Hindlimb muscle (tissue), 1 donor: Measurements from ENCODE around the gene CTSA. TPM values are rescaled to one million over a fixed set of nuclear protein-coding genes. Genes with fewer than 3 reads are reported as not detected.

Experiments used
- DNase-seq: peaks from one replicate; pipeline ENCODE4 v3.0.0-alpha.2; 2013
- polyA plus RNA-seq: library from polyadenylated mRNA; unstranded; fragments of 120-200 nt; gene quantifications from one replicate; pipeline ENCODE4 v1.2.1, GENCODE V29; 2013; ENCODE audit not compliant: insufficient read length

CTSA gene
- polyA plus RNA-seq, result 68.0 TPM

- peak; percentile 94 for DNase-seq
Observed at GRCh38 chr20:45890985-45891983, at the start of gene CTSA, which contains the start of gene NEURL2. Gene CTSA, plus strand, starts transcription at chr20:45891335. Its CDS starts 234 bp downstream, at chr20:45891569. Gene NEURL2, minus strand, starts transcription at chr20:45891208. Its CDS starts 217 bp downstream, at chr20:45890991.

DNA sequence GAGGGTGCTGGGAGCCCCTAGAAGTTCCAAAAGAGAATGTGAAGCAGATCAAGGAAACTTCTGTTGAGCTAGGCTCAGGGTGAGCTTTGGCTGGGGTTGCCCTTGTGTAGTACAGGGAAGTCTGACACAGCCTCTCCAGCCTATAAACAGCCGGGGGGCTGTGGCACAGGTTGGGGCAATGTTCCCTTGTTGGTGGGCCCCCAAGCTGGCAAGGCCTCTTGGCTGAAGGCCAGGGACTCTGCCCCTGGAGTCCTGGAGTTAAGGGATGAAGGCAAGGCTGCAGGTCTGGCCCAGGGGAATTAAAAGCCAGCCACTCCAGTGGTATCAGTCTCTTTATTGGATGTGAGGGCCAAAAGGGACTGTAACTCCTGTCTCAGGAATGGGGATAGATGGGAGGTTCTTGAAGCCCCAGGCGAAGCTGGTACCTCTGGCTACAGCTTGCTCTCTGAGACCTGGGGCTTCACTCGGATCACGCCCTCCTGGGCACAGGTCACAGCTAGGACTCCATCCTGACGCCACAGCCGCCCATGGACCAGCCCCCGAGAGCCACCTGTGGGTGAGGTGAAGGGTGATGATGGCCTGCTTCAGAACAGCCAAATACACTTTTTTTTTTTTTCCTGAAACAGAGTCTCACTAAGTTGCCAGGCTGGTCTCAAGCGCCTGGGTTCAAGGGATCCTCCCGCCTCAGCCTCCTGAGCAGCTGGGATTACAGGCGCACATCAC lies 49.6 kb upstream of the CTSA start:
- no peak for DNase-seq

- DNase-seq, result no peak
Observed at GRCh38 chr20:45842169-45842812, 48.8 kb upstream of the CTSA start.

GRCh38 chr20:45843506-45843905 lies 47.6 kb upstream of the CTSA start:
- DNase-seq, result no peak

- DNase-seq, result no peak
Observed at GRCh38 chr20:45845452-45845851, 45.7 kb upstream of the CTSA start.

GRCh38 chr20:45848421-45848820 lies 42.7 kb upstream of the CTSA start:
- DNase-seq, result no peak

DNA sequence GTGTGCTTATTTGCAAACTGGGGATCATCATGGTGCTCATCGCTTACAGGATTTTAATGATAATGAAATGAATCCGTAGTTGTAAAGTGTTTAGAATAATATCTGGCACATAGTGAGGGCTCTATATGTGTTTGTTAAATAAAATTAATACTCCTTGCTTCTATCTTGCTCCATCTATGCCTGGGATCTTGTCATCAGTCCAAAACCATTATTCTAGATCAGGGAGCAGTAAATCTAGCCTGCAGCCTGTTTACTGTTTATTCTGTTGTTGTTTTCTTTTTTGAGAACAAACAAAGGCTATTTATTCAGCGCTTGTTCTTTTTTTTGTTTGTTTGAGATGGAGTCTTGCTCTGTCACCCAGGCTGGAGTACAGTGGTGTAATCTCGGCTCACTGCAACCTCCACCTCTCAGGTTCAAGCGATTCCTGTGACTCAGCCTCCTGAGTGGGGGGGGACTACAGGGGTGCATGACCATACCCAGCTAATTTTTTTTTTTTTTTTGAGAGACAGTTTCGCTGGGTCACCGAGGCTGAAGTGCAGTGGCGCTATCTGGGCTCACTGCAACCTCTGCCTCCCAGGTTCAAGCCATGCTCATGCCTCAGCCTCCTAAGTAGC lies 42.1 kb upstream of the CTSA start:
- no peak for DNase-seq

DNA sequence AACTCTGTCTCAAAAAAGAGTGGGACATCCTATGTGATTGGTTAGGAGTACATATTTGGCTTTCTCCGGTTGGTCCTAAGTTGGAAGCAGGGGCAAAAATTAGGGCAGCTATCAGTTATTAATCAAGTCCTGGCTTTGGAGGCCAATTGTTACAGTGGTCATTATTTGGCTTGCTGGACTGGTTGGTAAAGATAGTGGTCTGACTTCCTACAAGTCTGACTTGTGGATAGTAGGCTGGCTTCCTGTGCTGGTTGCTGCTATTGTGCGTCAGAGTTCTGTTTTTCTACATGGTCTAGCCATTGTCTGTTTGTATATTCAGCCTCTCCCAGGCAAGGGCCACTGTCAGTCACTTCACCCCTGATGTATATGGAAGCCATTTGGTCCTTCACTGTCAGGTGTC lies 40.9 kb upstream of the CTSA start:
- DNase-seq, result no peak

DNA sequence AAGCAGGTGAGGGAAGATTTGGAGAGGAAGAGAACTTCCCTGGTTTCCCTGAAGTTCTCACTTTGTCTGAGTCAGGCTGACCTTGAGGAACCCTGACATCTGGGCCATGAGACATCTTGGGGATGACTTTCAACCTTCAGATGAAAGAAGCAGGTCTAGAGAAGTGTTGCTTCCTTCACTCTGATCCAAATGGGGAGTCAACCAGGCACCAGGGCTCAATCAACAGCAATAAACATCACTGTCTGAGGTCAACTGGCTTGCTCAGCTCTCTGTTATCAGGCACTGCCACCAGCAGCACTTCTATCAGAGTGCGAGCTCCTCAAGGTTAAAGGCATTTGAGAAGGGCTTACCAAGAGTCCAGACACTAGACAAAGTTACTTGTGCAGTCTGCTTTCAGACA lies 40.2 kb upstream of the CTSA start:
- DNase-seq, result no peak

DNA sequence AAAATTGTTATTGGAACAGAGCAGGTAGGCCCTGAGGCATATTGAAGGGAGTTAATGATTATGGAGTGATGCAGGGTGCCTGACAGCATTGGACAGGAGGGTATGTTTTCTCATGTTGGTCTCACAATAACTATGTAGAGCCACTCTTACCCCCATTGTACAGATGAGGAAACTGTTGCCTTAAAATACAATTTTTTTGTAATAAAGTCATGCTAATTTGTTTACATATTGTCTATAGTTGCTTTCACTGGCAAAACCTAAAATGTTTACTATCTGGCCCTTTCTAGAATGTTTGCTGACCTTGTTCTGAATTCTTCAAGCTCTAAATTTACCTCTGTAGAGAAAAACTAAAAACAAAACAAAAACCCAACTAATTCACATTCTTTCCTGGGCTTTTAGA lies 39.6 kb upstream of the CTSA start:
- DNase-seq, result no peak

DNA sequence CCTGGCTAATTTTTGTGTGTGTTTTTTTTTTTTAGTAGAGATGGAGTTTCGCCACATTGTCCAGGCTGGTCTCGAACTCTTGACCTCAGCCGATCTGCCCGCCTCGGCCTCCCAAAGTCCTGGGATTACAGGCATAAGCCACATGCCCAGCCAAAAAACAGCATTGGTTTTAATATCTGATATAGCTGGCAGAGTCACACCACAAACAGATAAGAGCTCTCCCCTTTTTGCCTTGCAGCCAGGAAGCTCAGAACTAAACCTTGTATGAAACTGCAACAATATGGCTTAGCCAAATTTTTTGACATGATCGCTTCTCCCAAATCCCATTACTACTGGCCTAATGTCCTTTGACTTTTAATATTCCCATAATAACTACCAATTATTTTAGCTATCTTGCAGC lies 38.8 kb upstream of the CTSA start:
- no peak for DNase-seq

GRCh38 chr20:45853484-45853883 lies 37.7 kb upstream of the CTSA start:
- no peak for DNase-seq

DNA sequence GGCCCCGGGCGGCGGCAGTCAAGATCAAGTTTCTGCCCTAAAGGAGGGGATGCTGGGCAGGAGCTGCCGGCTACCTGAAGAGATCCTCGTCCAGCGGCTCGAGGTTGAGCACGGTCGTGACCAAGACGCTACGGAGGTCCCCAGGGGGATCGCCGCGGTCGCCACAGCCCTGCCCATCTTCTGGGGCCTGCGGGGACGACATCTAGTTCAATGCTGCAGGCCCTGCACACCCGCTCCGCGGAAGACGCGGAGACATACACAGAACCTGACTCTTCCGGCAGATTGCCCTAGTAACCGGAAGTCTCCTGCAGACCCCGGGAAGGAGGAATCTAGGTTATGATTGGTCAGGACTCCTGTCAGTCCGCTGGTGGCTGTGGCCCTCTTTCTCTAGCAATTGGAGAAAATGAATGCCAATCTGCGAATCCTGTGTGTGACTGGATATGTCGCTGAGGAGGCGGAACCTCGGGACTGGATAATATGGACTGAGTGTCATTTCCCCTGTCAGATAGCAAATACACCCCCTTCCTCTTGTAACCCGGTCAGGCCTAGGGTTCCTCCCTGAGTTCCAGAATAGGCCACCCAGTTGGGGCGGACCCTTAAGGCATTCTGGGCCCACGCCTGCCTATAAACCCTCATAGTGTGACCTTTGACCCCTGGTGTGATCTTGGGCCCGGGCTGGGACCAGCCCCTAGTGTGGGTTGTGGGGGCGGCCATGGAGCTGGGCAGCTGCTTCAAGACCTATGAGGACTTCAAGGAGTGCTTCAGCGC lies 33.8 kb upstream of the CTSA start, which contains the start of the genes ACOT8 and ZSWIM3:
TSS of gene ACOT8 (minus strand) at position 279 of the 768 bp plus-strand sequence. CDS start at position 202, 77 bp downstream.
TSS of gene ZSWIM3 (plus strand) at position 501 of the 768 bp plus-strand sequence. CDS start at position 713, 212 bp downstream.
- peak; percentile 100 for DNase-seq

GRCh38 chr20:45857882-45858216 lies 33.3 kb upstream of the CTSA start:
- DNase-seq, result no peak

GRCh38 chr20:45859916-45860315 lies 31.2 kb upstream of the CTSA start:
- no peak for DNase-seq

DNA sequence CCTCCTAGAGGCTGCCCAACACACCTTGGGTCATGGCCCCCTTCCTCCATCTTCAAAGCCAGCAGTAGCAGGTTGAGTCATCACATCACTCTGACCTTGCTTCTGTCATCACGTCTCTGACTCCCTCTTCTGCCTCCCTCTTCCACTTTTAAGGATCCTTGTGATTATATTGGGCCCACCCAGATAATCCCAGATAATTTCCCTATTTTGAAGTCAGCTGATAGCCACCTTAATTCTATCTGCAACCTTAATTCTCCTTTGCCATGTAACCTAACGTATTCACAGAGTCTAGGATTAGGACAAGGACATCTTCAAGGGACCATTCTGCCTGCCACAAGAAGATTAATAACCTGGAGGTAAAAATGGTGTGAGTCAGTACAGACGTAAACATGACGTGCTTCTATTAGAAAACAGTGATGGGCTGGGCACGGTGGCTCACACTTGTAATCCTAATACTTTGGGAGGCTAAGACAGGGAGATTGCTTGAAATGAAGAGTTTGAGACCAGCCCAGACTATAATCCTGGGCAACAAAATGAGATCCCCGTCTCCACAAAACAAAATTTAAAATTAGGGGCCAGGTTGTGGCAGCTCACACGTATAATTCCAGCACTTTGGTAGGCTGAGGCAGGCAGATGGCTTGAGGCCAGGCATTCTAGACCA lies 30.4 kb upstream of the CTSA start:
- DNase-seq, result no peak

DNA sequence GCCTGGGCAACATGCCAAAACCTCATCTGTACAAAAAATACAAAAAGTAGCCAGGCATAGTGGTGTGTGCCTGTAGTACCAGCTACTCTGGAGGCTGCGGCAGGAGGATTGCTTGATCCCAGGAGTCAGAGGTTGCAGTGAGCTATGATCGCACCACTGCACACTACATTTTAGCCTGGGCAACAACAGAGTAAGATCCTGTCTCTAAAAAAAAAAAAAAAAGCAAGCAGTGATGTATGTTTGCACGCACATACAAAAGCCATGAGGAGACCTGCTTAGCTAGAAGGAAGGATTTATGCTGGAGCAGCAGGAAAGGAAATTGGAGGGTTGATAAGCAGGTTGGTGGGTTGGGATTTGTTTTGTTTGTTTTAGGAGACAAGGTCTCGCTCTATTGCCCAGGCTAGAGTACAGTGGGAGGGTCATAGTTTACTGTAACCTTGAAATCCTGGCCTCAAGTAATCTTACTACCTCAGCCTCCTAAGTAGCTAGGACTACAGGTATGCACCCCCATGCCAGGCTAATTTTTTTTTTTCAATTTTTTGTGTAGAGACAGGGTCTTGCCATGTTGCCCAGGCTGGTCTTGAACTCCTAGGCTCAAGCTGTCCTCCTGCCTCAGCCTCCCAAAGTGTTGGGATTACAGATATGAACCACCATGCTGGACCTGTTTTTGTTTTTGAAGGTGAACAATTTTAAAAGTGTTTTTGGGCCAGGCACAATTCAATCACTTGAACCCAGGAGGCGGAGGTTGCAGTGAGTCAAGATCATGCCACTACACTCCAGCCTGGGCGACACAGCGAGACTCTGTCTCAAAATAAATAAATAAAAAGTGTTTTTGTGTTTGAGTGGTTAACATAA lies 29.7 kb upstream of the CTSA start:
- DNase-seq, result no peak

DNA sequence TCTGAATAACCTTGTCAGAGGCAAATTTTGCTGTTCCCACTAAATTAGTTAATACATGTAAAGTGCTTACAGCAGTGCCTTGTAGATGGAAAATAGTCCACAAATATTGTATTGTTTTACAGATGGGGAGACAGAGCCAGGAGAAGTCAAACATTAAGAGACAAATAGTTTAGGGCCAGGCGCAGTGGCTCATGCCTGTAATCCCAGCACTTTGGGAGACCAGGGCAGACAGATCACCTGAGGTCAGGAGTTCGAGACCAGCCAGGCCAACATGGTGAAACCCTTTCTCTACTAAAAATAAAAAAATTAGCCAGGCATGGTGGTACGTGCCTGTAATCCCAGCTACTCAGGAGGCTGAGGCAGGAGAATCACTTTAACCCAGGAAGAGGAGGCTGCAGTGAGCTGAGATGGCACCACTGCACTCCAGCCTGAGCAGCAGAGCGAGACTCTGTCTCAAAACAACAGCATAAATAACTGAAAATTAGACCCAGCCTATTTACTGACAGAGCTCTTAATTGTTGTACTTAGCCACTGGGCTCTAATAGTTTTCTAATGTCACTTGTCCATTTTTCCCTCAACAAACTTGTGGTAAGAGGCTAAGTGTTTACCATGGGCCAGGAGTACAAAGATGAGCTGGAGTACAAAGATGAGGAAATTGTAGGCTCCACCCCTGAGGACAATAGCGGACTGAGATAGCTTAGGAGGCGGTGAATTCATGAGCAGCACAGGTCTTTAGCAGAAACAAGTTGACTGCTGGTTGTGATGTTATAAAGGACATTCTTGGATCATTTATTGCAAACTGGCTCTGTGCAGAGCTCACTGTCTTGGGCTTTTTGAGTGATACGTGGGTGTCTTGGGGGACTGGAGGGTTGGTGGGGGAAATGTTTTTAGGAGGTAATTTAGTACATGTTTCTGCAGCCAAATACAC lies 27.3 kb upstream of the CTSA start:
- no peak for DNase-seq

DNA sequence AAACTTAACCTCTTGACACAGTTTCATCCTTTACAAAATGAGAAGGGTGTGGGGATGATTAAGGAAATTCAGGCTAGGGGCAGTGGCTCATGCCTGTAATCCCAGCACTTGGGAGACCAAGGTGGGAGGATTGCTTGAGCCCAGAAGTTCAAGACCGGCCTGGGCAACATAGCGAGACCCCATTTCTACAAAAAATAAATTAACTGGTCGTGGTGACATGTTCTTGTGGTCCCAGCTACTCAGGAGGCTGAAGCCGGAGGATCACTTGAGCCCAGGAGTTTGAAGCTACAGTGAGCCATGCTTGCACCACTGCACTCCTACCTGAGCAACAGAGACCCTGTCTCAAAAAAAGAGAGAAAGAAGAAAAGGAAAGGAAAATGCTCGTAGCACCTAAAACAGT lies 24.7 kb upstream of the CTSA start:
- DNase-seq, result no peak
